Osteocyte (in vitro differentiated cells): Measurements from ENCODE around the gene ALPL. TPM values are rescaled to one million over a fixed set of nuclear protein-coding genes. Genes with fewer than 3 reads are reported as not detected.

Source experiments
- DNase-seq: peaks from one replicate; pipeline ENCODE4 v3.0.0; 2021; ENCODE audit warnings: mixed read lengths; ENCODE audit not compliant: unreplicated experiment; ENCODE audit errors: extremely low spot score
- H3K27ac Mint-ChIP-seq: one replicate; pipeline ENCODE4 v1.8.0; 2021; ENCODE audit warnings: mild to moderate bottlenecking, mixed read lengths; ENCODE audit not compliant: unreplicated experiment
- H3K27me3 Mint-ChIP-seq: one replicate; pipeline ENCODE4 v1.8.0; 2021; ENCODE audit warnings: mixed read lengths; ENCODE audit not compliant: unreplicated experiment
- H3K36me3 Mint-ChIP-seq: one replicate; pipeline ENCODE4 v1.8.0; 2021; ENCODE audit warnings: mixed read lengths; ENCODE audit not compliant: unreplicated experiment
- H3K4me1 Mint-ChIP-seq: one replicate; pipeline ENCODE4 v1.8.0; 2021; ENCODE audit warnings: mixed read lengths; ENCODE audit not compliant: unreplicated experiment
- H3K4me3 Mint-ChIP-seq: one replicate; pipeline ENCODE4 v1.8.0; 2021; ENCODE audit warnings: mild to moderate bottlenecking, moderate library complexity, mixed read lengths; ENCODE audit not compliant: unreplicated experiment
- H3K9me3 Mint-ChIP-seq: one replicate; pipeline ENCODE4 v1.8.0; 2021; ENCODE audit warnings: mixed read lengths; ENCODE audit not compliant: unreplicated experiment
- CTCF ChIP-seq: fragments of 200-600 bp; sonication (generic); IDR thresholded peaks from 2 replicates; pipeline ENCODE4 v1.5.0; 2021; ENCODE audit warnings: antibody characterized with exemption, mild to moderate bottlenecking, moderate library complexity
- total RNA-seq: library from RNA; stranded (reverse); gene quantifications from 2 replicates; pipeline ENCODE4 v1.2.1, GENCODE V29; 2021

Gene ALPL
- total RNA-seq, 1 donor from 2014 or later = 41.6 TPM

- Mint-ChIP-seq H3K27me3 (peaks cover 19% of the 10 kb centered on the region), H3K27ac (no peak overlapping the region), H3K4me1 (peaks cover 7% of the 10 kb centered on the region), H3K4me3 (no peak overlapping the region), H3K9me3 (no peaks in the 10 kb centered on the region), H3K36me3 (no peaks in the 10 kb centered on the region)
- no peak for DNase-seq
- TF ChIP-seq CTCF = no peak
Observed at GRCh38 chr1:21625390-21626190, 116.4 kb downstream of the ALPL start.

GRCh38 chr1:21626921-21627339, 117.7 kb downstream of the ALPL start:
- Mint-ChIP-seq H3K36me3 (no peaks in the 10 kb centered on the region), H3K9me3 (no peaks in the 10 kb centered on the region), H3K4me3 (no peak overlapping the region), H3K27me3 (peaks cover 21% of the 10 kb centered on the region), H3K27ac (no peak overlapping the region), H3K4me1 (peaks cover 5% of the 10 kb centered on the region)
- no peak for TF ChIP-seq CTCF
- DNase-seq = no peak

Other genes with a start within 250 kb of the ALPL start
- 217 and 236 TPM in 2 replicates for gene ECE1, start 219.0 kb upstream of the ALPL start, total RNA-seq
- 30.4 and 31.0 TPM in 2 replicates for gene NBPF3, start 69.3 kb upstream of the ALPL start, total RNA-seq
- 3.5 and 3.8 TPM in 2 replicates for gene RAP1GAP, start 159.9 kb downstream of the ALPL start, total RNA-seq